H1 (cell line): ENCODE measurements around the gene RPTOR. TPM values are rescaled to one million over a fixed set of nuclear protein-coding genes. Genes with fewer than 3 reads are reported as not detected.

ENCODE experiments used
- CTCF ChIA-PET: fragments of 300-600 bp; sonication (Branson Sonifier 250); formaldehyde crosslinking; loops from one replicate; lab custom pipeline; 2021; ENCODE audit not compliant: partially characterized antibody; lab: Charles Lee
- POLR2A ChIA-PET: fragments of 300-600 bp; sonication (Branson Sonifier 250); formaldehyde crosslinking; loops from one replicate; lab custom pipeline; 2021; ENCODE audit warnings: inconsistent platforms; ENCODE audit not compliant: partially characterized antibody; lab: Charles Lee
- DNase-seq, 2 experiments: peaks; one replicate each; pipeline versions ENCODE4 v3.0.0 to v3.0.0-alpha.2; 2010 to 2022; ENCODE audit warnings: low spot score in 2 of 2, low read depth in 1 of 2, mixed read lengths in 1 of 2
- FAIRE-seq: peaks from 2 replicates; lab custom pipeline; 2011; peaks lifted over from hg19 to GRCh38; lab: Jason Lieb, UNC
- H2AFZ ChIP-seq: 2 replicates; pipeline ENCODE4 v1.8.1; 2012; ENCODE audit warnings: low read length, inconsistent platforms
- H2AK5ac ChIP-seq: 2 replicates; pipeline ENCODE4 v1.6.1; 2013; ENCODE audit warnings: low read depth, low read length
- H2BK120ac ChIP-seq: replicated peaks from 2 replicates; pipeline ENCODE3; 2013; ENCODE audit warnings: low read depth, low read length, inconsistent platforms
- H2BK12ac ChIP-seq: 2 replicates; pipeline ENCODE4 v1.6.1; 2013; ENCODE audit warnings: low read depth, low read length
- H2BK15ac ChIP-seq: 2 replicates; pipeline ENCODE4 v1.6.1; 2013; ENCODE audit warnings: low read length
- H2BK20ac ChIP-seq: 2 replicates; pipeline ENCODE4 v1.6.1; 2013; ENCODE audit warnings: low read length
- H2BK5ac ChIP-seq: 2 replicates; pipeline ENCODE4 v1.6.1; 2013; ENCODE audit warnings: low read depth, low read length
- H3K14ac ChIP-seq: 2 replicates; pipeline ENCODE4 v1.6.1; 2013; ENCODE audit warnings: inconsistent platforms; ENCODE audit not compliant: insufficient read length
- H3K18ac ChIP-seq: 2 replicates; pipeline ENCODE4 v1.6.1; 2013; ENCODE audit warnings: low read length; ENCODE audit errors: extremely low read depth
- H3K23ac ChIP-seq: 2 replicates; pipeline ENCODE4 v1.6.1; 2013; ENCODE audit warnings: inconsistent platforms; ENCODE audit not compliant: insufficient read length
- H3K23me2 ChIP-seq: 2 replicates; pipeline ENCODE4 v1.6.1; 2013; ENCODE audit warnings: low read depth, low read length
- H3K27ac ChIP-seq: 2 replicates; pipeline ENCODE4 v1.6.1; 2011; ENCODE audit warnings: low read depth, low read length, inconsistent platforms
- H3K27me3 ChIP-seq, 4 experiments: replicated peaks in 1 of 4; 1 replicate in 1 of 4; 2 replicates in 3 of 4; pipeline versions ENCODE4 v1.6.1 to v1.8.1; 2011 to 2013; ENCODE audit warnings: low read length in 3 of 4, mild to moderate bottlenecking in 3 of 4, inconsistent platforms in 2 of 4, mixed read lengths in 2 of 4, moderate library complexity in 1 of 4; ENCODE audit not compliant: control insufficient read depth in 3 of 4, insufficient read depth in 3 of 4; ENCODE audit errors: extremely low read depth in 1 of 4
- H3K36me3 ChIP-seq, 4 experiments: 2 replicates each; pipeline versions ENCODE4 v1.6.1 to v1.8.1; 2011 to 2013; ENCODE audit warnings: mild to moderate bottlenecking in 4 of 4, low read length in 3 of 4, moderate library complexity in 2 of 4, control low read depth in 1 of 4, inconsistent platforms in 1 of 4; ENCODE audit not compliant: insufficient read depth in 4 of 4, control insufficient read depth in 2 of 4
- H3K4ac ChIP-seq: replicated peaks from 2 replicates; pipeline ENCODE3; 2013; ENCODE audit warnings: low read length, low read depth, mixed read lengths, inconsistent platforms; ENCODE audit not compliant: insufficient read length
- H3K4me1 ChIP-seq, 4 experiments: replicated peaks in 1 of 4; 1 replicate in 1 of 4; 2 replicates in 3 of 4; pipeline versions ENCODE4 v1.6.1 to v1.8.1; 2011 to 2013; ENCODE audit warnings: low read length in 3 of 4, inconsistent platforms in 2 of 4, mixed read lengths in 1 of 4; ENCODE audit not compliant: insufficient read depth in 4 of 4, control insufficient read depth in 3 of 4
- H3K4me2 ChIP-seq, 2 experiments: 2 replicates each; pipeline versions ENCODE4 v1.6.1 to v1.8.1; 2011 to 2013; ENCODE audit warnings: low read depth in 2 of 2, low read length in 2 of 2, control low read depth in 1 of 2, inconsistent platforms in 1 of 2, mild to moderate bottlenecking in 1 of 2; ENCODE audit not compliant: insufficient read depth in 1 of 2
- H3K4me3 ChIP-seq, 4 experiments: fragments of 200-600, 300-600 bp in 1 of 4; sonication (generic), shearing (Covaris generic), sonication (Bioruptor Twin) in 1 of 4; 2 replicates each; pipeline versions ENCODE4 v1.5.1 to v1.8.1; 2011 to 2016; ENCODE audit warnings: low read length in 4 of 4, low read depth in 3 of 4, control low read depth in 2 of 4, inconsistent platforms in 2 of 4, mild to moderate bottlenecking in 2 of 4, mixed read lengths in 1 of 4, moderate library complexity in 1 of 4; ENCODE audit not compliant: insufficient read depth in 2 of 4; ENCODE audit errors: extremely low read depth in 1 of 4
- H3K56ac ChIP-seq: replicated peaks from 2 replicates; pipeline ENCODE3; 2013; ENCODE audit warnings: low read depth, mild to moderate bottlenecking, mixed read lengths, low read length, inconsistent platforms; ENCODE audit not compliant: insufficient read length
- H3K79me1 ChIP-seq: 2 replicates; pipeline ENCODE4 v1.6.1; 2013; ENCODE audit warnings: low read depth, low read length, control low read depth
- H3K79me2 ChIP-seq, 2 experiments: 2 replicates each; pipeline versions ENCODE4 v1.6.1 to v1.8.1; 2012 to 2013; ENCODE audit warnings: low read length in 2 of 2, mild to moderate bottlenecking in 2 of 2, inconsistent platforms in 1 of 2; ENCODE audit not compliant: insufficient read depth in 2 of 2, control insufficient read depth in 1 of 2
- H3K9ac ChIP-seq, 4 experiments: replicated peaks in 1 of 4; 1 replicate in 1 of 4; 2 replicates in 3 of 4; pipeline versions ENCODE4 v1.6.1 to v1.8.1; 2011 to 2013; ENCODE audit warnings: low read depth in 3 of 4, low read length in 3 of 4, control low read depth in 2 of 4, mild to moderate bottlenecking in 2 of 4, moderate library complexity in 2 of 4, inconsistent platforms in 1 of 4; ENCODE audit errors: extremely low read depth in 1 of 4
- H3K9me3 ChIP-seq, 2 experiments: 2 replicates each; pipeline versions ENCODE4 v1.6.1 to v1.8.1; 2012 to 2013; ENCODE audit warnings: mild to moderate bottlenecking in 2 of 2, moderate library complexity in 2 of 2, control low read depth in 1 of 2, inconsistent platforms in 1 of 2, low read depth in 1 of 2, low read length in 1 of 2, mixed read lengths in 1 of 2; ENCODE audit not compliant: insufficient read depth in 2 of 2
- H4K20me1 ChIP-seq, 2 experiments: replicated peaks in 1 of 2; 2 replicates each; pipeline versions ENCODE3 to v1.8.1; 2011 to 2013; ENCODE audit warnings: inconsistent platforms in 2 of 2, low read length in 2 of 2, mild to moderate bottlenecking in 1 of 2; ENCODE audit not compliant: insufficient read depth in 2 of 2, control insufficient read depth in 1 of 2
- H4K5ac ChIP-seq: 2 replicates; pipeline ENCODE4 v1.6.1; 2013; ENCODE audit warnings: low read length, low read depth, mixed read lengths, inconsistent platforms; ENCODE audit not compliant: insufficient read length
- H4K8ac ChIP-seq: 2 replicates; pipeline ENCODE4 v1.8.0; 2013; ENCODE audit warnings: mild to moderate bottlenecking, moderate library complexity, low read length, inconsistent platforms; ENCODE audit not compliant: insufficient read depth; ENCODE audit errors: extremely low read depth
- H4K91ac ChIP-seq: replicated peaks from 2 replicates; pipeline ENCODE3; 2013; ENCODE audit warnings: low read length, mixed read lengths, inconsistent platforms; ENCODE audit not compliant: insufficient read length
- ASH2L ChIP-seq: fragments of 200-600, 300-600 bp; sonication (generic); IDR thresholded peaks from one replicate; pipeline ENCODE4 v1.7.1; 2017; ENCODE audit warnings: low read length
- CREB1 ChIP-seq: IDR thresholded peaks from 2 replicates; pipeline ENCODE4 v1.6.1; 2012; ENCODE audit warnings: inconsistent platforms
- HDAC2 ChIP-seq, 2 experiments: fragments of 300-600 bp in 1 of 2; sonication (generic) in 1 of 2; IDR thresholded peaks; 2 replicates each; pipeline ENCODE4 v1.6.1; 2011 to 2012; ENCODE audit warnings: low read depth in 2 of 2, low read length in 2 of 2, mild to moderate bottlenecking in 2 of 2, moderate library complexity in 2 of 2, borderline replicate concordance in 1 of 2, inconsistent platforms in 1 of 2
- KDM4A ChIP-seq: IDR thresholded peaks from one replicate; pipeline ENCODE4 v1.7.1; 2012; ENCODE audit warnings: low read depth, mild to moderate bottlenecking, moderate library complexity, low read length, inconsistent platforms; ENCODE audit not compliant: severe bottlenecking
- PHF8 ChIP-seq: fragments of 200-600 bp; sonication (generic); conservative IDR thresholded peaks from 2 replicates; pipeline ENCODE4 v1.7.1; 2012; ENCODE audit warnings: low read depth, mild to moderate bottlenecking, inconsistent platforms, low read length, moderate library complexity
- POLR2A ChIP-seq, 2 experiments: IDR thresholded peaks; 1 replicate in 1 of 2; 2 replicates in 1 of 2; pipeline ENCODE4 v1.6.1; 2011; ENCODE audit warnings: low read depth in 2 of 2, low read length in 2 of 2, mild to moderate bottlenecking in 2 of 2; ENCODE audit errors: control extremely low read depth in 1 of 2
- RNF2 ChIP-seq: fragments of 200-900, 300-1000 bp; sonication (generic); IDR thresholded peaks from 2 replicates; pipeline ENCODE4 v1.7.1; 2016; ENCODE audit warnings: borderline replicate concordance, low read depth, mild to moderate bottlenecking, antibody characterized with exemption, low read length; ENCODE audit not compliant: poor library complexity, severe bottlenecking; ENCODE audit errors: missing control alignments
- SIRT6 ChIP-seq: IDR thresholded peaks from one replicate; pipeline ENCODE4 v1.7.1; 2012; ENCODE audit warnings: low read length, inconsistent platforms
- SRF ChIP-seq: IDR thresholded peaks from 2 replicates; pipeline ENCODE4 v1.6.1; 2011; ENCODE audit warnings: mild to moderate bottlenecking, low read depth, low read length, moderate library complexity
- WGBS, 2 experiments: shearing (Covaris generic) in 1 of 2; methylation state at CpG; one replicate each; pipeline versions ENCODE4 v1.1.6 to v1.1.7; 2013 to 2015; ENCODE audit warnings: low lambda C conversion rate in 2 of 2, mixed read lengths in 2 of 2, inconsistent platforms in 1 of 2, low coverage in 1 of 2, missing lambda C conversion rate in 1 of 2; ENCODE audit not compliant: insufficient replicate concordance in 2 of 2, insufficient coverage in 1 of 2, insufficient read length in 1 of 2; ENCODE audit errors: extremely low coverage in 1 of 2, missing lambda C conversion rate in 1 of 2; 5-methylcytosine and 5-hydroxymethylcytosine counted together
- polyA plus RNA-seq, 7 experiments: library from polyadenylated mRNA; depleted of rRNA in 3 of 7; stranded (reverse) in 5 of 7; unstranded in 2 of 7; fragments of >200 nt in 5 of 7; fragments of 200-250 nt in 2 of 7; gene quantifications; 1 replicate in 5 of 7; 2 replicates in 1 of 7; 4 replicates in 1 of 7; pipeline versions ENCODE4 v1.2.1 to v1.2.3, GENCODE V29; 2011 to 2013; ENCODE audit warnings: missing spikeins in 2 of 7, mixed read lengths in 2 of 7
- total RNA-seq: library from RNA; stranded (reverse); fragmentation: NEBNext Ultra II Directional; extraction: Animal tissue kit (Norgen Biotek cat#: 25700); gene quantifications from 2 replicates; pipeline ENCODE4 v1.2.1, GENCODE V29; 2021
- TF ChIP-seq, protein P1 (sequence below): IDR thresholded peaks from 2 replicates; pipeline ENCODE4 v1.6.1; 2011; ENCODE audit warnings: low read length, improper control_type of control experiment

RPTOR gene
- total and polyA plus RNA-seq, 2 of the 8 experiments (the other 6 are each of a cell fraction or from before 2014, with no cell fraction given) = 6.9 to 28.7 TPM

DNA sequence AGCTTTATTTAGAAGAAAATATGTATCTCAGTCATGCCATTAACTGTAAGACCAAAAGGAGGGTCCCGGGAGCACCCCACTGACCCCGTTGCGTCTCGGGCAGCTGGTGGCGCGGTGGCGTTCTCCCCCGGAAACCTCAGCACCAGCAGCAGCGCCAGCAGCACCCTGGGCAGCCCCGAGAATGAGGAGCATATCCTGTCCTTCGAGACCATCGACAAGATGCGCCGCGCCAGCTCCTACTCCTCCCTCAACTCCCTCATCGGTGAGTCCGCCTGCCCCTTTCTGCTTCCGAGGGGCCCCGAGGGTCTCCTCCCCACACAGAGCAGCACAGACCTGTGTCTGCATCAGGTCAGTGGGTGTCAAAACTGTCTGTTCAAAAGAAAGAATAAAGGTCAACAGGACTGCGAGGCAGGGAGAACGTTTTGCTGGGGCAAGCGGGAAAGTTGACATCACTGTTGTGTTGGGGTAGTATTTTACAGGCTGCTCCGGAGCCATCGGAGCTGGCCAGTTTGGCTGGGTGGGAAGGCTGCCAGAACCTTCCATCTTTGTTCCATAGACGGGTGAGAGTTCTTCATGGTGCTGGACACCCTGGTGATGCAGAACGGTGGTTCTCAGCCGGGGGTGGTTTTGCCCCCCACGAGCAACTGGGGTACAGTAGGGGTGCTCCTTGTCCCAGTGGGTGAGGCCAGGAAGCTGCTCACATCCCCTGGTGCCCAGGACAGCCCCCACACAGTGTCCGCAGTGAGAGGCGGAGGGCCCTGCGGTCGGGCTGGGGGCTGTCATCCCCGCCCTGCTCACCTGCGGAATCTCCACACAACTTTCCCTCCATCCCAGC, 349.2 kb downstream of the RPTOR start:
- WGBS, 2 experiments = 89% methylated on average over 32 of the region's 34 CpGs; no CpG with 5 or more reads in 1 of the 2 experiments
- H3K23ac ChIP-seq = no peak overlapping the region
- no peaks in the 10 kb centered on the region for H3K79me1 ChIP-seq
- no peak overlapping the region for H2AFZ ChIP-seq
- H2BK5ac ChIP-seq = no peak overlapping the region; the same call in 1 of the 2 replicates
- no peak overlapping the region for H3K4me3 ChIP-seq
- H4K91ac ChIP-seq = no peak overlapping the region
- no peak for FAIRE-seq
- H3K56ac ChIP-seq = no peak overlapping the region
- ChIA-PET CTCF (interaction anchor here (0.8 to 2.3 kb wide), 10 partner anchors 12 to 140 kb away, joined by 3 to 8 read pairs (median 4); no protein-coding TSS in a partner anchor), POLR2A (interaction anchor here (1.1 kb wide), 1 partner anchor 10 kb away, joined by 3 read pairs; no protein-coding TSS in a partner anchor)
- no peaks in the 10 kb centered on the region; a peak in 1 of 7 replicates for H3K27me3 ChIP-seq
- no peak overlapping the region for H3K18ac ChIP-seq
- no peaks in the 10 kb centered on the region for H3K23me2 ChIP-seq
- no peak overlapping the region for H4K5ac ChIP-seq
- H3K9ac ChIP-seq = no peak overlapping the region
- H2BK12ac ChIP-seq = no peak overlapping the region
- no peak overlapping the region for H3K27ac ChIP-seq
- H2AK5ac ChIP-seq = no peak overlapping the region
- H4K20me1 ChIP-seq = peaks cover 0 to 5% of the 10 kb centered on the region in 2 experiments
- H3K4me1 ChIP-seq = no peaks in the 10 kb centered on the region
- no peak overlapping the region for H2BK120ac ChIP-seq
- no peaks in the 10 kb centered on the region for H3K79me2 ChIP-seq
- no peak for DNase-seq
- H2BK15ac ChIP-seq = no peak overlapping the region
- no peak overlapping the region for H3K14ac ChIP-seq
- no peak overlapping the region for H3K4me2 ChIP-seq
- no peak overlapping the region for H3K4ac ChIP-seq
- peak overlapping the region; percentile 71 for H4K8ac ChIP-seq
- peaks cover 0 to 6% (median 3%) of the 10 kb centered on the region in 4 experiments; a peak in 4 of 8 replicates for H3K36me3 ChIP-seq
- no peaks in the 10 kb centered on the region for H3K9me3 ChIP-seq
- no peak overlapping the region for H2BK20ac ChIP-seq
- TF ChIP-seq SIRT6 (no peak), PHF8 (no peak), CREB1 (no peak), RNF2 (no peak), ASH2L (no peak), POLR2A (IDR thresholded peaks at IDR 0.05; ENCODE audit: control extremely low read depth in 1 of 2, low read depth in 2 of 2, low read length in 2 of 2) (no peak), KDM4A (no peak), SRF (no peak), HDAC2 (IDR thresholded peaks at IDR 0.05; ENCODE audit: borderline replicate concordance in 1 of 2, low read depth in 2 of 2, low read length in 2 of 2) (no peak)
- TF ChIP-seq, protein P1, sequence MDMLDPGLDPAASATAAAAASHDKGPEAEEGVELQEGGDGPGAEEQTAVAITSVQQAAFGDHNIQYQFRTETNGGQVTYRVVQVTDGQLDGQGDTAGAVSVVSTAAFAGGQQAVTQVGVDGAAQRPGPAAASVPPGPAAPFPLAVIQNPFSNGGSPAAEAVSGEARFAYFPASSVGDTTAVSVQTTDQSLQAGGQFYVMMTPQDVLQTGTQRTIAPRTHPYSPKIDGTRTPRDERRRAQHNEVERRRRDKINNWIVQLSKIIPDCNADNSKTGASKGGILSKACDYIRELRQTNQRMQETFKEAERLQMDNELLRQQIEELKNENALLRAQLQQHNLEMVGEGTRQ = no peak
